Measurements from ENCODE around the gene KCNH5.

Gene KCNH5

DNA sequence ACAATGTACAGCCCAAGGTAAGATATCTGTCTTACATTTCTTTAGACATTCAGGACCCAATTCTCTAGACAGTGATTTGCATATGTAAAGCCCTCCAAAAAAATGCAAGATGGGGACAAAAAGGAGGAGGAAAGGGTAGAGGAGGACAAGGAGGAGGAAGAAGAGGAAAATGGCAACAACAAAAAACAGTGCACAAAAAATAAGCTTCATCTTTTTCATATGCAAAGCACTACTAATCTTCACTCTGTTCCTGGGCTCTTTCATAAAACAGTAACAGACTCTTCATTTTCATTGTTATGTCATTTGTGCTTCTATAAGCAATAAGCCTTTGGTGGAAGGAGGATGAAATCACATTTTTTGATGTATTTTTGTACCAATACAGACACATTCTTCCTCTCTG lies 61.4 kb downstream of the KCNH5 start:
- DNase-seq = no peak

- DNase-seq = no peak
Observed at GRCh38 chr14:62980693-62981092, 64.6 kb downstream of the KCNH5 start.

DNA sequence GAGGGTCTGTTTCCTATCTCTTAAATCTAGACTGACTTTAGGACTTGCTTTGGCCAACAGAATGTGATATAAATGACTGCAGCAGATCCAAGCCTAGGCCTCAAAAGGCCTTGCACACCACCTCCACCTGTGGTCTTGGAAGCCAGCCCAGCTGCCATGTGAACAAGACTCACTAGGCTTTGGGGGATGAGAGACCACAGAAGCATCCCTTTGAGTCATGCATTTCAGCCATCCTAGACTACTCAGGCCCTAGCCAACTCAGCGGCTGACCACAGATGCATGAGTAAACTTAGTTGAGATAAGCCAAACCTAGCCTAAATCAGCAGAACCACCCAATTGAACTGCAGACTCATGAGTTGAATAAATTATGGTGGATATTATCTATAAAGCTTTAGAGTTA lies 87.7 kb downstream of the KCNH5 start:
- no peak for DNase-seq

DNA sequence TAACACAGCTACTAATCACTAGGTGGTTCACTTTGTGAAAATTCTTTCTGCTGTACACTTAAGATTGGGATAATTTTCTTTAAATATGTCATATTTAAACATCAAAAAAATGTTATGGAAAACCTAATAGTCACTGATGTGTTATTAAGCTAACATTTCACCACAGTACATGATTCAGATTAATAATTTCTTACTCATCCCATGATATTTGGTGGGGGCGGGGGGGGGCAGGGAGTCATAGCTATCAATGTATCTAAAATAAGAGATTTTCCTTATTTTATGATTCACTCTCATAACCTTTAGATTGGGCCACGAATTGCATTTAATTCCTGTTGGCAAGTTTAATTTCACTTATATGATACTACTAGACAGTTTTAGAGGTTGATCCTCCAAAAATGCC lies 88.8 kb downstream of the KCNH5 start:
- no peak for DNase-seq

DNA sequence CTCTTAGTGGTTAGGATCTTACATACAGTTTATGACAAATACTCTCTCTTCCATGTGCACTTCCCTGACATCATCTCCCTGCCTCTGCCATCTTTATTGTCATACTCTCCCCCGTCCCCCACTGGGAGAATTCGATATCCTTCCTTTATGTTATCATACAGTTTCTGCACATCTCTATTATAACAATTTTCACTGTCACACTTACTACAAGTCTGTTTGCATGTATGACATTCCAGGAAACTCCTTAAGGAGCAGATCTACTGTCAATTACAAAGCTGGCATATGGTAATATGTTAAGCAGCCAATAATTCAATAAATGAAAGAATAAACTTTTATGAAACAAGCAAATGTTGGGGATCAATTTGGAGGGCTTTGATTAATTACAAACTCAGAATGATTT lies 91.1 kb downstream of the KCNH5 start:
- no peak for DNase-seq

DNA sequence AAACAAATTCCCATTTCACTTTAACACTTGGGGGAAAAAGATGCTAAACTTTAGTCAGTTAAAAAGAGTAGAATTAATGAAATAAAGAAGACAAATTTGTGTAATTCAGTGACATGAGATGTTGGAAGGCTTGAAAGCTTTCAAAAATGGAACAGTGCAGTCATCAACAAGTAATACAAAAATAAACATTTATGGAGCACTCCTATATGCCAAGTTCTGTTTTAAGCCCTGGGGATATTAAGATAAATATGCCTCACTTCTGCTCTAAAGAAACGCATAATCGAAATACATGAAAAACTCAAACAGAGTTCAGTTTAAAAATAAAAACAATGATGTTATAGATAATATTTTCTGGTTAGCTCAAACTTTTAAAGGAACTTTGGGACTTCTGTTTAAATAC lies 93.0 kb downstream of the KCNH5 start:
- no peak for DNase-seq

- no peak for DNase-seq
Observed at GRCh38 chr14:62947301-62947700, 98.0 kb downstream of the KCNH5 start.

DNA sequence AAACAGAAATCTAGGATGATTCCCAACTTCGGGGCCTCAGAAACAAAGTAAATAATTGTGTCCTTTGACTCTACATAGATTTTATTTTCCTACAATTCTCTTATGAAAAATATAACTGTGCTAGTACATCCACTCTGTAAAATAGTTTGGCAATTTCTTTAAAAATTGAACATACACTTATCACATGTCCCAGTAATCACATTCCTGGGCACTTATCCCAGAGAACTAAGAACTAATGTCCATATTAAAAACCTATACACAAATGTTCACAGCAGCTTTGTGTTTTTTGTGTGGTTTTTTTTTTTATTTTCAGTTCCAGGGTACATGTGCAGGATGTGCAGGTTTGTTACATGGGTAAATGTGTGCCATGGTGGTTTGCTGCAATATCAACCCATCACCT lies 99.0 kb downstream of the KCNH5 start:
- no peak for DNase-seq

GRCh38 chr14:62943202-62943601 lies 102.1 kb downstream of the KCNH5 start:
- DNase-seq = no peak

DNA sequence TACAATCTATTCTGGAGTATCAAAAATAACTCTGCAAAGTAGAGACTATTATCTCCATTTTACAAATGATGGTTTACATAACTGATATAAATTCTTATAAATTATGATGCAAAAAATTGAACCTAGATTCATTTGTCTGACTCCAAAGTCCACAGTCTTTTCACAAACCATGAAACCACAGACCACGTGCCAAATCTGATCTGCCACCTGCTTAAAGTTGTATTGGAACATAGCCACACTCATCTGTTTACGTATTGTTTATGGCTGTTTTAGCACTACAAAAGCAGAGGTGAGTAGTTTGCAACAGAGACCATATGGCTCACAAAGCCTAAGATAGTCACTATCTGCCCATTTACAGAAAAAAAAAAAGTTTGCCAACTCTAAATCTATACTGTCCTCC lies 105.3 kb downstream of the KCNH5 start:
- DNase-seq = no peak

- no peak for DNase-seq
Observed at GRCh38 chr14:62938778-62939177, 106.5 kb downstream of the KCNH5 start.

GRCh38 chr14:62934439-62934838 lies 110.8 kb downstream of the KCNH5 start:
- DNase-seq = no peak

DNA sequence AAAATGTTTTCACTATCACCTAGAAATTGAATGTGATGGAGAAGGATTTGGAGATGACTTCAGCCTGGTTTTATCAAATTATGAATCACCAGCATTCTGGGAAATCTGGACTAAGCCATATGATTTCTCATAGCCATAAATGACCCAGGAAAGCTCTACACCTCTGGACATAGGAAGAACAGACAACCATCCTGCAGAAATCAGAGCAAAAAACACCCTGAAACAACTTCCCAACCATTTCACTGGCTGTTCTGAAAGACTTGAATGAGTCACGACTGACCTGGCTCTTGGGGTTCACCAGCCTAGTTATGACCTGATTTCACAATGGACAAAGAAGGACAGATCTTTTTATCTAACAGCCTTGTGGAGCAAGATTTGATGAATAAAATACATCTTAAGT lies 123.8 kb downstream of the KCNH5 start:
- DNase-seq = no peak

- DNase-seq = no peak
Observed at GRCh38 chr14:62916551-62916950, 128.7 kb downstream of the KCNH5 start.

DNA sequence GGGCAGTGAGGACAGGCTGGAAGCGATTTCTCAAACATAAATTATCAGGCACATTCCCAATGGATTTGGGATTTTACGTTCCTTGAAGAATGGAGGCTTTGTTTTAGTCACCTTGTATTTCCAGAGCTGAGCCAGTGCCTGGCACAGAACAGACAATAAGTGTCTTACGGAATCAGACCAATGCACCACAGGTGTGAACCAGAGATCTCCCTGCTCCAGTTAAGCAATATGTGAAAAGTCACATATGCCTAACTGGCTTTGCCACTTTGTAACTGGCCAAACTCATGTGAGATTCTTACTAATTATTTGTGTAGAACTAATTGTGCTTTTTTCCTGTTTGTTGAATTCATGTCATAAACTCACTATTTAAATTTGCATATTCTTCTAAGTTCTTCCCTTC lies 130.4 kb downstream of the KCNH5 start:
- no peak for DNase-seq

DNA sequence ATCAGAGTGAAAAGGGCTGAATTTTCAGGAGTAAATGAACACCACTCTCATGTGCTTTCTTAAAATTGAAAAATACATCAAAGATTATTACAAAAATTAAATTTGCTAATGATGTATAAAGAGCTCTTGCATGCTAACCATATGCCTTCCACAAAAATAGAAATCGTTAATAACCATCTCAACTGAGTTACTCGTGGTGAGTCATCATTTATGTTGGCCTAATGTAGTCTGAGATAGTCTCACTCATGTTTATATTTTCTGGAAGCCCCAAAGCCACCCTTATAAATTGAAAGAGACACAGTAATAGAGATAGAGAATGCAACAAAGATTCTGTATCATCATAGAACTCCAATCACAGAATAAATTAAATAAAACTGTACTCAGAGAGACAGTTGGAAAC lies 131.2 kb downstream of the KCNH5 start:
- no peak for DNase-seq

- DNase-seq = no peak
Observed at GRCh38 chr14:62908506-62908905, 136.8 kb downstream of the KCNH5 start.

DNA sequence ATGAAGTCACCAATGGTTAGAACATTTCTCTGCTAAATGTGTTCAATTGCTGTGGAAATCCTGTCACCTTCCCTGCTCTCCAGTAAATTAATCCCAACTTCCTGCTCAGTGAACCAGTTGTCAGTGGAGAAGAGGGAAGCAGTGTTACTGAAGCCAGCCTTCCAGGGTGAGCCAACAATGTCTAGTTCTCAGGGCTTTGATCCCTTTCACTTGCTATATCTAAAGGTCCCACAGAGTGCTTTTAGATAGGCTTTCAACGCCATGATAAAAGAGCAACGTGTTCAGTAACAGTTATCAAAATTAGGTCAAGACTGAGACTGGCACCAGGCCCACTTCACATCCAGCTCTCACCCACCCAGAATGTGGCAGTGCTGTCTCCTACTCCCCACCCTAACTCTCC lies 139.7 kb downstream of the KCNH5 start:
- no peak for DNase-seq

- DNase-seq = no peak
Observed at GRCh38 chr14:62897771-62898170, 147.5 kb downstream of the KCNH5 start.

DNA sequence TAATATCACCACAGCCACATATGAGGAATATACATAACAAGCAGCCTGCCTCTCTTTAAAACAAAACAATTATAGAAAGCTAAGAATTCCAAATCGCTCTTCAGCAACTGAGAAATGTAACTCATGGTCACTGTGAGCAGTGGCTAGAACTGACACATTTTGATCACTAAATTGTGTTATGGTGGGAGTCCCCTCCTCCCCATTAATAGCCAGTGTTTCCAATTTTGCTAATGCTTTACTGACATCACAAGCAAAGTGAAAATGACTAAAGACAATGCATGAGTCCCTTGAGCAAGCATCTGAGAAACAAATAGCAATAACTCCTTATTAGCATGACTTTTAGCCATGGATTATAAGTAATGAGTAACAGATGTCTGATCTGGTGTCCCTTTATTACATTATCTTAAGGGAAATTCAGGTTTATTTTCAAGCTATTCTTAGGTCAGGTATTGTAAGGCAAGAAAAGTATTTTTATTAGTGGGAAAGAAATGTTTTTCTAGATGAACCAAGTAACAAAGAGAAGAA lies 148.3 kb downstream of the KCNH5 start:
- DNase-seq = no peak

DNA sequence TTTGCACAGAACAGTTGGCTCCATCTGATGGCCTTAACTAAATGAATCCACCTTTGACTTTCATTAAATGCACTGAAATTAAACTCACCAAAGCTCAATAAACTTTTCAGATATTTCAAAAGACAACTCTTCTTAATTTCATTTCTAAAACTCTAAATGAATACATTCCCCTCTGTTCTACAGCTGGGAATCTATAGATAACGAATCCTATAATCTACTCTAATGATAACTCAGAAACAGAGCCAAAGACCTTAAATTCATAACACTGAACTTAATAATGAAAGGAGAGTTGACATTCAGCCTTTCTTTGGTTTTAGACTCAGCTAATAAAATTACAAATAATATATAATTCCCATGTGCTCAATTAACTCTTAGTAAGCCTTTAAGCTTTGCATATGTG lies 150.5 kb downstream of the KCNH5 start:
- no peak for DNase-seq

DNA sequence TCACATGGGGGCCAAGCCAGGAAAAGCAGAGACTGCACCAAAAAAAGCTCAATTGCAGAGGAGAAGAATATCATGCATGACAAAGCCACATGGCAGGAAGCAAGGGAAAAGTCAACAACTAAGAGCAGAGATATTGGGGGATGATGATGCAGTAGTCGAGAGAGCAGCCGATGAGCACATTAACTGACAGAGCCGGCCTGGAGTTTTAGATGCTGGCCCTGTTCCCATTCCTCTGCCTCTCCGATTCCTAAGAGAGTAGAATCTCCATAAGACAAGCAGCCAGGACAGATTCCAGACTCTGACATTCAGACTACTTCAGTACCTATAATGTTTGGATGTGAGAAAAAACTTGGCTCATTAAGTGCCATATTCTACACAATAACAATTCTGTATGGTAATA lies 155.9 kb downstream of the KCNH5 start:
- DNase-seq = no peak

- DNase-seq = no peak
Observed at GRCh38 chr14:62886461-62886860, 158.8 kb downstream of the KCNH5 start.

DNA sequence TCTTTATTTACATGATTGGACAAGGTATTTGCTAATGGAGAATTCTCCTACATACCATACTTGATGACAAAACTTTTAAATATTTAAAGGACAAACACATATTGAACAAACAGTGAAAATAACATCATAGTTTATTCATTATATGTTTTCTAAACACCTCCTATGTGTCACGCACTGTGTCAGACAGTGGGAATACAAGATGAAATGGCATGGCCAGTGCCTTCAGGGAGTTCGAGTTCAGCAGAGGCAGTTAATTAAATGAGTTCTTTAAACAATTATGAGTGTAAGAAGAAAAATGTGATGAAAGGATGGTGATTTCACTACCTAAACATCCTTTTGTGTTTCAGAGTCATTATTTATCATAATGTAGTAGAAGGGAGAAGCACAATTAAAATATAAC lies 159.8 kb downstream of the KCNH5 start:
- no peak for DNase-seq

DNA sequence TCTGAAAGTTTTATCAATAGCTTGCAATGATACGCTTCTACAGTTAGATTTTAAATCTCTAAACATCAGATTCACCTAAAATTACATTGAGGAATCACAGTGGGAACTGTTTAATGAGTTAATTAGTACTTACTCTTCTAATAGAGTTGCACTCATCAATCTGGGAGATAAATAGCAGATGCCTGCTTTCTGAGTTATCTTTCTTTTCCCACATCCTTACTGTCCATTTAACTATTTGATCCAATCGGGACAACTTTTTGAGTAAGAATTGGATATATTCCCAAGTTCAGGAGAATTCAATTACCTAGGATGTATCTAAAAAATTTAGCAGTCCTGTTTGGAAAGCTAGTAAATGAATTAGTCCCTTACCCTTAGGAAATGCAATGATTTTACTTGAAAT lies 162.3 kb downstream of the KCNH5 start:
- DNase-seq = no peak

- DNase-seq = no peak
Observed at GRCh38 chr14:62866376-62866775, 178.9 kb downstream of the KCNH5 start.

Data from bone marrow (tissue), 2 donors.